ENCODE data around the gene EML1.

The EML1 gene

GRCh38 chr14:99971087-99971940 lies 178.1 kb downstream of the EML1 start:
- peak; percentile 84 to 88 for DNase-seq

DNA sequence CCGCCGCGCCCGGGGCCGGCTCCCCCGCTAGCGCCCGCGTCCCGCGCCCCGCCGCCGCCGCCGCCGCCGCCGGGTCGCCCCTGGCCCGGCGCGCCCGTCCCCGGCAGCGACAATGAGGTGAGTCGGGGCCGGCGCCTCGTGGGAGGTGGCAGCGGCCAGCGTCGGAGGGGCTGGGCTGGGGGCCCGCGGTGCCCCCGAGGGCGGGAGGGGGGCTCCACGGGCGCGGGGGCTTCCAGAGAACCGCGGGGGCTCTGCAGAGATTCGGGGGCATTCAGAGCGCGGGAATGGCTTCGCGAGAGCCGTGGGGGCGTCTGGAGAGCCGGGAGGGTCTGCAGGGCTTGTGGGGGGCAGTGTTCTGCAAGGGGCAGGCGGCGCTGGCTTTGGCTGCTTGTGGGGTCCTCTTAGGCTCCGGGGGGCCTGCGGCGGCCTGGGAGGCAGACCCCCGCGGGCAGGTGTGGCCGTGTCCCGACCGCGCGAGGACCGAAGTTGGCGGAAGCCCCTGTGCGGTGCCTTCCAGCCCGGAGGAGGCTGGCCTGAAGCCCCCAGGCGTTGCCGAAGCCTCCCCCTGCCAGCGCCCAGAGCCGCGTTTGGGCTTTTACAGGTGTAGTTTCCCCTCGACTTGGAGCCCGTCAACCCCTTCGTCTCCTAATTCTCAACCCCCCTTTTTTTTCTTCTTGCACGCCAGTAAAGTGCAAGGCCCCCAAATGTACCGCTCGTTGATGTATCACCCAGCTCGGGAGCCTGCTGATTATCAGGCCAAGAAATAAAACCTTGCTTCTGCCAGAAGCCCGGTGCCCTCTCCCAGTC lies 178.9 kb downstream of the EML1 start:
- DNase-seq = peak; percentile 30 to 32

- no peak for DNase-seq
Measured at GRCh38 chr14:99972748-99973466, 179.7 kb downstream of the EML1 start.

DNA sequence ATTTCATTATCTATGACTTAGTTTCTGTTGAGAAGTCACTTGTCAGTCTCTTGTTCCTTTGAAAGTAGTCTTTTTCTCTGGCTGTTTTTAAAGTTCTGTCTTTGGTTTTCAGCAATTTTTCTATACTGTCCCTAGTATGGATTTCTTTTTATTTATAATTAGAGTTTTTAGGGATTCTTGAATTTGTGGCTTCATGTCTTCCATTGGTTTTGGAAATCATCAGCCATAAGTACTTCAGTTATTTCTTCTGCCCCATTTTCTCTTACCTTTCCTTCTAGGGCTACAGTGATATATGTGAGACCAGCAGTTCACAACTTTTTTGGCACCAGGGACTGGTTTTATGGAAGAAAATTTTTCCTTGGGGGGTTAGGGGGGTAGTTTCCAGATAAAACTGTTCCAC lies 182.0 kb downstream of the EML1 start:
- DNase-seq = no peak

DNA sequence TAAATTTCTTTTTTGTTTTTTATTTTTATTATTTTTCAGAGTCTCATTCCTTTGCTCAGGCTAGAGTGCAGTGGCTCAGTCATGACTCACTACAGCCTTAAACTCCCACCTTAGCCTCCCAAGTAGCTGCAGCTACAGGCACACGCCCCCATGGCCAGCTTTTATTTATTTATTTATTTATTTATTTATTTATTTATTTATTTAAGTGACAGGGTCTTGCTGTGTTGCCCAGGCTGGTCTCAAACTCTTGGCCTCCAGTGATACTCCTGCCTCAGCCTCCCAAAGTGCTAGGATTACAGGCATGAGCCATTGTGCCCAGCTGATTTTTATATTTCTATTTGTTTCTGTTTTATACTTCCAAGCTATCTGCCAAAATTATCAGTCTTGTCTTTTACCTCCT lies 182.8 kb downstream of the EML1 start:
- DNase-seq = no peak

GRCh38 chr14:99976681-99977080 lies 183.5 kb downstream of the EML1 start:
- no peak for DNase-seq

DNA sequence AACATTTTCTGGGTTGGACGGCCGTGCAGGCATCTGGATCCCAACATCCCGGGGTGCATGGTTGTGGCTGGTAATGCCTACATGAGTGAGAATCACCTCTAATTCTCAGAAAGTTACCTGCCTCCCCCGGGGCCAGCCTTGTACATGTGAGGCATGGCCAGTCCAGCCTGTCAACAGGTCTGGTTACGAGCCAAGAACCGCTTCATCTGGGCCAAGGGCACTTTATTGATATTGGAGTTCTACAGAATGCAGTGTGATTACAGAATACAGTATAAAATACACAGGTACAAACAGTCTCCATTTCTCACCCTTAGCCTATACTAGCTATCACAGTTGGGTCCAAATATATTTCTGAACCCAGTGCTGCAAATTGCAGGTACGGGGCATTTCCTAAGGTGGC lies 187.1 kb downstream of the EML1 start:
- DNase-seq = no peak

DNA sequence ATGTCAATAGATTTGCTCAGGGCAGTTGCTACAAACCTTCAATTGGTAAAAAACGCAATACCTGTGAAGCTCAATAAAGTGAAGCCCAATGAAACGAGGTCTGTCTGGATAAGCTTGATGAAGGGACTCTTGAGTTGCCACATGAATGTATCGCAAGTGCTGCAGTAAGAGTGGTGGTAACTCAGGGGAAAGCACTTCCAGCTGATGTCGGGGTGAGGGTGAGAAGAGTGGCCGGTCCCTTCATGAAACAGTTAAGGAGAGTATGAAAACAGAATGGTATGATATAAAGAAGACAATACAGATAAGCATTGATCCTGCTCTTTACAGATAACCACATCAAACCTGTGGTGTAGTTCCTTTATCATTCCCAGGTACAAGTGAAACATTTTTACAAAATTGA lies 188.6 kb downstream of the EML1 start:
- DNase-seq = no peak

GRCh38 chr14:99982537-99983250 lies 189.5 kb downstream of the EML1 start:
- DNase-seq = peak; percentile 62 to 73

DNA sequence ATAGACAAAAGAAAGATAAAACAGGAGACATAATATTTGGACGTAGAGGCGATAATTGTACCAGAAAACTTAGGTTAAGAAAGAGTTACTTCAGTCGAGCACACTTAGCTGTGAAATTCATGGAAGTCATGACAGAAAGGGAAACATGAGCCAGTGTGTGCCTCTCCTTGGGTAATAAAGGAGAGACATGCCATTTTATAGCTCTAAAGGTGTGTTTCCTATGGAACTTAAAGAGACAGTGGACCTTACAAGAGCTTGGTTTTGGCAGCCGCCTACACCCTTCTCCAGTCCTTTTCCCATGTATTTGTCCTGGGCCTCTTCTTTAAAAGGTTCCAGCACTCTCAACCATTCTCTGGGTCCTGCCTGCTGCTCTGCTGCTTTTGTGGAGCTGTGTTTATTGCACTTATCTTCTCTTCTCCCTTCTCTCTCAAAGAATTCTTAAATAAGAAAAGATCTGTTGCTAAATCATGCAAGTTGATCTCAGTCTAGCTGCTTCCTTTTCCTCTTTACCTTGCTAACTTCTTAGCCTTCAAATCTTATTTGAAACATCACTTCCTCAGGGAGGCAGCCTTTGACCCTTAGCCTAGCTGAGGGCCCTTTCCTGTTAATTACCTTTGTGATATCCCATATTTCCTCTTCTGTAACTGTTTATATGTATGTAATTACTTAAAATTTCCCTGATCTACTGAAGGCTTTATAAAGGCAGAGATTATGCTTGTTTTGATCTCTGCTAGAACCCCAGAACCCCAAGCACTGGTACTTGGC lies 190.2 kb downstream of the EML1 start:
- DNase-seq = no peak

GRCh38 chr14:99984036-99984435 lies 190.8 kb downstream of the EML1 start:
- no peak for DNase-seq

DNA sequence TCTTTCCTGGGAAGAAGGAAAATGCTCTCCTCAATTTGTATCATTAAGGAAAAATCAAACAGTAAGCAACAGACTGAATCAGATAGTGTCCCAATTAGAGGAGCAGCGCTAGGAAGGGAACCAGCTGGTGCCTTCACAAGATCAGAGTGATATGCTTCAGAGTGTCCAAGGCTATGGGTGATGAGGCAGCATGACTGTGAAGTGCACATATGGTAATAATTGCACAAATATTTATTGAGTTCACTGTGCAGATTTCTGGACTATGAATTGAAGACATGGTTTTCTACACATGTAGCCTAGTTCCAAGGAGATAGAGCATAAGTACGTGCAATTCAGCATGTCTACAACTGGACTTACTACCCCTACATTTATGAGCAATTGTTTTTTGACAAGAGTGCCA lies 193.2 kb downstream of the EML1 start:
- no peak for DNase-seq

DNA sequence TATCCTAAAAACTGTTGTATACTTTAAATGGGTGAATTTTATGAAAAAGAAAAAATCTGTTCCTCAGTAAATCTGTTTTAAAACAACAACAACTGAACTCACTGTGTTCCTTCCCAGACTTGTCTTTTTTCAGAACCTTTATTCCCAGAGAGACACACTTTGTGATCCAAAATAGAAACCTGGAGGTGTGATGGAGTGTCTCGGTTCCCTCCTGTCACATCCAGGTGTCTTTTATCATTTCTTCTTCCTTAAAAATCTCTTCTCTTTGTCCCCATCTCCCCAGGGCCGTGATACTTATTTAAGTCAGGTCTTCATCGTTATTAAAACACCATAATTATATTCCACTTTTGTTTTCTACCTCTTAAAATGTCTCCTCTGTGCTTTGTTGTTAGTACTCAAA lies 195.8 kb downstream of the EML1 start:
- DNase-seq = no peak

DNA sequence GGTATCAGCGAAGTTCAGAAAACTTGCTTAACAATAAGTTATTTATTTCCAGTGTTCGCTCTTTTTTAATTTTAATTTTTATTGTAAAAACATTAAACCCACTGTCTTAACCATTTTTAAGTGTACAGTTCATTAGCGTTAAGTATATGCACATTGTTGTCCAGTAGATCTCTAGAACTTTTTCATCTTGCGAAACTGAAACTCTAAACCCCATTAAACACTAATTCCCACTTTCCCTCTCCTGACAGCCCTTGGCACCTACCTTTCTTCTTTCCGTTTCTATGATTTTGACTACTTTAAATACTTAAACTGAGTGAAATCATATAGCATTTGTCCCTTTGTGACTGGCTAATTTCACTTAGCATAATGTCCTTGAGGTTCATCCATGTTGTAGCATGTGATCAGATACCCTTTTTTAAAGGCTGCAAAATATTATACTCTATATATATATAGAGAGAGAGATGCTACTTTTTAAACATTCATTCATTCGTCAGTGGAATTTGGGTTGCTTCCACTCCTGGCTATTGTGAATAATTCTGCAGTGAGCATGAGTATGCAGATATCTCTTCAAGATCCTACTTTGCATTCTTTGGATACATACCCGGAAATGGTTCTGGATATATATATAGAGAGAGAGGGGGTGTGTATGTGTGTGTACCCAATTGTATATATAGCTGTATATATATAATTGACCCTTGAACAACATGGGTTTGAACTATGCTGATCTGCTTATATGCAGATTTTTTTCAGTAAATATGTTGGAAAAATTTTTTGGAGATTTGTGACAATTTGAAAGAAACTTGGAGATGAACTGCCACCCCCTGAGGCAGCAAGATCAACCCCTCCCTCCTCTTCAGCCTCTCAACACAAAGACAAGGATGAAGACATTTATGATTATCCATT lies 197.3 kb downstream of the EML1 start:
- no peak for DNase-seq

DNA sequence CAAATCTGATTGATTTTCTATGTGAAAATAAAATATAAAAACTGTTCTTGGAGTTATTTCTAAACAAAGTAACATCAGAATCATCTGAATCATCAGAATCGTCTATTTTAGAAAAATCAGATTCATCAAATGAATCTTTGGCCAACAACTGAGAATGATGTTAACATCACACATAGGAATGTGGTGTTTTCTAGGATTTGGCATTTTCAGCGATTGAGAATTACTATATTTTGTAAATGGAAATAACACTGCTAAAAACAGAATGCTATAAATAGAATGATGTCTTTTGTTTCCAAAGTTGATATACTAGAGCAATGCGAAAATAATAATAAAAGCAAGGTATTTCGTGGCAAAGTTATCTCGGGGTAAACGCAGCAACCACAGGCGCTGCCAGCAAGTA lies 198.1 kb downstream of the EML1 start:
- no peak for DNase-seq

Data from stimulated activated CD4-positive, alpha-beta T cell treated with anti-CD3 and anti-CD28 coated beads, Interleukin-2, amount 100 ng/mL, for 24 hours (primary cell).